GM12874 (cell line): ENCODE data around the gene GALNT16.

ENCODE experiments used
- TF ChIP-seq, protein P1 (sequence below): IDR thresholded peaks from 2 replicates; pipeline ENCODE4 v1.5.1; 2011; ENCODE audit warnings: low read depth, mild to moderate bottlenecking, control low read depth, low read length, moderate library complexity; ENCODE audit not compliant: insufficient read depth

The GALNT16 gene

GRCh38 chr14:69321601-69322330, 61.8 kb downstream of the GALNT16 start:
- TF ChIP-seq, protein P1, sequence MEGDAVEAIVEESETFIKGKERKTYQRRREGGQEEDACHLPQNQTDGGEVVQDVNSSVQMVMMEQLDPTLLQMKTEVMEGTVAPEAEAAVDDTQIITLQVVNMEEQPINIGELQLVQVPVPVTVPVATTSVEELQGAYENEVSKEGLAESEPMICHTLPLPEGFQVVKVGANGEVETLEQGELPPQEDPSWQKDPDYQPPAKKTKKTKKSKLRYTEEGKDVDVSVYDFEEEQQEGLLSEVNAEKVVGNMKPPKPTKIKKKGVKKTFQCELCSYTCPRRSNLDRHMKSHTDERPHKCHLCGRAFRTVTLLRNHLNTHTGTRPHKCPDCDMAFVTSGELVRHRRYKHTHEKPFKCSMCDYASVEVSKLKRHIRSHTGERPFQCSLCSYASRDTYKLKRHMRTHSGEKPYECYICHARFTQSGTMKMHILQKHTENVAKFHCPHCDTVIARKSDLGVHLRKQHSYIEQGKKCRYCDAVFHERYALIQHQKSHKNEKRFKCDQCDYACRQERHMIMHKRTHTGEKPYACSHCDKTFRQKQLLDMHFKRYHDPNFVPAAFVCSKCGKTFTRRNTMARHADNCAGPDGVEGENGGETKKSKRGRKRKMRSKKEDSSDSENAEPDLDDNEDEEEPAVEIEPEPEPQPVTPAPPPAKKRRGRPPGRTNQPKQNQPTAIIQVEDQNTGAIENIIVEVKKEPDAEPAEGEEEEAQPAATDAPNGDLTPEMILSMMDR: no peak

GRCh38 chr14:69323266-69323998, 63.5 kb downstream of the GALNT16 start:
- TF ChIP-seq, protein P1: no peak

DNA sequence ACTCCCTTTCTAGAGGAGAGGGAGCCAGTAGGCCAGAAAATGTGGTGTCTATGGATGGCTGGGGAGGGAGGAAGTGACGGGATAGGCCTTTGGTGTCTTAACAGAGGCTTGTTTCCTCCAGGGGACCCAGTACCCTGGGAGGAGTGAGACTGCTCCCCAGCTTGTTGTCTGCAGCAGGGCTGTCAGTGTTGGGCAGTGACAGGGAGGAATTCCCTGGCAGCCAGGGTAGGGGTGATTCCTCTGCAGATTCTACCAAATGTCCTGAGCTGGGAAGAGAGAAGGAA, 64.0 kb downstream of the GALNT16 start:
- TF ChIP-seq, protein P1: no peak

GRCh38 chr14:69324341-69324931, 64.5 kb downstream of the GALNT16 start:
- TF ChIP-seq, protein P1: no peak

GRCh38 chr14:69325086-69325485, 65.1 kb downstream of the GALNT16 start:
- TF ChIP-seq, protein P1: no peak

- TF ChIP-seq, protein P1: peak; percentile 23; the same call in 1 of the 2 replicates
These were observed 65.8 kb downstream of the GALNT16 start for GRCh38 chr14:69325646-69326265.

DNA sequence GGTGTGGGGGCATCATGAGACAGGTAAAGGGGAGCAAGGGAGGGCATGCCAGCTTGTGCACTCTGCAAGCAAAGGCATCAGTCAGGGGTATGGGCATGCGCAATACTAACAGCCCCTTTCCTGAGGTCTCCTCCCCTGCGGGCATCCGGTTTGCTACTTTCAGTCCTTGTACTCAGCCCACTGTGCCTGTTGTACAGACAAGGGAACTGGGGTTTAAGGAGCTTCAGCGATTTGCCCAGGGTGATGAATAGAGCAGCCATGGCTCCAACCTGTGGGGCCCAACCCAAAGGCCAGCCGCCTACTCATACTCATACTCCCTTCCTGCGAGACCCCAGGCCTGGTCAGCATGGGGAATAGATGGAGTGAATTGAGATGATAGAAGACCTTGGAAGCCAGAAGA, 66.7 kb downstream of the GALNT16 start:
- TF ChIP-seq, protein P1: no peak
